Fibroblast of mammary gland (primary cell): Measurements from ENCODE around the gene ADCY1.

Experiments
- DNase-seq: peaks from one replicate; pipeline ENCODE4 v3.0.0-alpha.2; 2010; ENCODE audit warnings: low read depth
- H3K4me3 ChIP-seq: 2 replicates; pipeline ENCODE4 v1.5.1; 2011; ENCODE audit warnings: low read depth, mild to moderate bottlenecking, low read length, moderate library complexity; ENCODE audit not compliant: control insufficient read depth
- TF ChIP-seq, protein P1 (sequence below): conservative IDR thresholded peaks from 2 replicates; pipeline ENCODE4 v1.5.1; 2011; ENCODE audit warnings: low read depth, low read length, inconsistent platforms; ENCODE audit not compliant: control insufficient read depth, insufficient read depth

Gene ADCY1

DNA sequence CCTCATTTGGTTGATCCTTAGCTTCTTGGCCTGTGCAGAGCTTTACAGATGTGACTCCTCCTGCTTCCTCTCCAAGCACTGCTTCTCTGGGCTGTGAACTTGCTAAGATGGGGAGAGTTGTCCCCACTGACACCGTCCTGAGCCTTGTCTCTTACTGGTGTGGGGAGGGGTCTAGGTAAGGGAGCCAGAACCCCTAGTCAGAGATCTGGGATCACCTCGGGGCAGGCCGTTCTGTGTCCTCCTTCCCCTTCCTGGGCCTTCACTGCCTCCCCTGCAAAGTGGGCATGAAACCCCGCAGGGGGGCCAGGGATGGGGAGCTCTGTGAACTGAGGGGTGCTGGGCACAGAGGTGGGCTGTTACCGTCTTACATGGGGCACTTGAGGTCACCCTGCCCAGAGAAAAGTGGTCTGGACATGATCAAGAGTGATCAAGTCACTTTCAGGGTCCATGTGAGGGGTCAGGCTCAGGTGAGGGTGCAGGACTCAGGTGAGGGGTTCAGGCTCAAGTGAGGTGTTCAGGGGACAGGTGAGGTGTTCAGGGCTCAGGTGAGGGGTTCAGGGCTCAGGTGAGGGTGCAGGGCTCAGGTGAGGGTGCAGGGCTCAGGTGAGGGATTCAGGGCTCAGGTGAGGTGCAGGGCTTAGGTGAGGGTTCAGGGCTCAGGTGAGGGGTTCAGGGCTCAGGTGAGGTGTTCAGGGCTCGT, 86.2 kb downstream of the ADCY1 start:
- DNase-seq, result no peak
- no peak overlapping the region for H3K4me3 ChIP-seq
- TF ChIP-seq, protein P1, sequence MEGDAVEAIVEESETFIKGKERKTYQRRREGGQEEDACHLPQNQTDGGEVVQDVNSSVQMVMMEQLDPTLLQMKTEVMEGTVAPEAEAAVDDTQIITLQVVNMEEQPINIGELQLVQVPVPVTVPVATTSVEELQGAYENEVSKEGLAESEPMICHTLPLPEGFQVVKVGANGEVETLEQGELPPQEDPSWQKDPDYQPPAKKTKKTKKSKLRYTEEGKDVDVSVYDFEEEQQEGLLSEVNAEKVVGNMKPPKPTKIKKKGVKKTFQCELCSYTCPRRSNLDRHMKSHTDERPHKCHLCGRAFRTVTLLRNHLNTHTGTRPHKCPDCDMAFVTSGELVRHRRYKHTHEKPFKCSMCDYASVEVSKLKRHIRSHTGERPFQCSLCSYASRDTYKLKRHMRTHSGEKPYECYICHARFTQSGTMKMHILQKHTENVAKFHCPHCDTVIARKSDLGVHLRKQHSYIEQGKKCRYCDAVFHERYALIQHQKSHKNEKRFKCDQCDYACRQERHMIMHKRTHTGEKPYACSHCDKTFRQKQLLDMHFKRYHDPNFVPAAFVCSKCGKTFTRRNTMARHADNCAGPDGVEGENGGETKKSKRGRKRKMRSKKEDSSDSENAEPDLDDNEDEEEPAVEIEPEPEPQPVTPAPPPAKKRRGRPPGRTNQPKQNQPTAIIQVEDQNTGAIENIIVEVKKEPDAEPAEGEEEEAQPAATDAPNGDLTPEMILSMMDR, result no peak

- TF ChIP-seq, protein P1, result no peak
- H3K4me3 ChIP-seq, result no peak overlapping the region
- no peak for DNase-seq
Observed at GRCh38 chr7:45660901-45661211, 86.7 kb downstream of the ADCY1 start.

- TF ChIP-seq, protein P1, result no peak
- H3K4me3 ChIP-seq, result no peak overlapping the region
- DNase-seq, result no peak
Observed at GRCh38 chr7:45661302-45661995, 87.3 kb downstream of the ADCY1 start.

DNA sequence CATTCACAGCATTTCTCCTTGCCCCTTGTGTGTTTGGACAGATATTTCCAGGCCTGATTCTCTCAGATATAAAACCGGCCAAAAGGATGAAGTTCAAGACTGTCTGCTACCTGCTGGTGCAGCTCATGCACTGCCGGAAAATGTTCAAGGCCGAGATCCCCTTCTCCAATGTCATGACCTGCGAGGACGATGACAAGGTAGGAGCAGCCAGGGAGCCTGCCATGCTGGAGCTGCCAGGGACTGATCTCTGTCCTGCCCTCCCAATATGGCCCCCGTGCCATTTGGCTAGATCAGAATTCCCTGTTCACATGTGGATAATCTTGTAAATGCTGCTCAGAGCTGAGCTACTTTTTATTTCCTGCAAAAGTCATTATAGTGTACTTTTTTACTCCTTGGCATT, 87.8 kb downstream of the ADCY1 start:
- no peak for DNase-seq
- TF ChIP-seq, protein P1, result no peak
- no peak overlapping the region for H3K4me3 ChIP-seq

- TF ChIP-seq, protein P1, result no peak
- H3K4me3 ChIP-seq, result no peak overlapping the region
- no peak for DNase-seq
Observed at GRCh38 chr7:45662540-45663166, 88.5 kb downstream of the ADCY1 start.

GRCh38 chr7:45663167-45663921, 89.2 kb downstream of the ADCY1 start:
- peak; percentile 27 for DNase-seq
- TF ChIP-seq, protein P1, result peak; percentile 68
- no peak overlapping the region for H3K4me3 ChIP-seq
